ENCODE results near the gene IQCM. TPM values are rescaled to one million over a fixed set of nuclear protein-coding genes. Genes with fewer than 3 reads are reported as not detected.

The IQCM gene
- total RNA-seq, 1 donor from 2014 or later: not detected

DNA sequence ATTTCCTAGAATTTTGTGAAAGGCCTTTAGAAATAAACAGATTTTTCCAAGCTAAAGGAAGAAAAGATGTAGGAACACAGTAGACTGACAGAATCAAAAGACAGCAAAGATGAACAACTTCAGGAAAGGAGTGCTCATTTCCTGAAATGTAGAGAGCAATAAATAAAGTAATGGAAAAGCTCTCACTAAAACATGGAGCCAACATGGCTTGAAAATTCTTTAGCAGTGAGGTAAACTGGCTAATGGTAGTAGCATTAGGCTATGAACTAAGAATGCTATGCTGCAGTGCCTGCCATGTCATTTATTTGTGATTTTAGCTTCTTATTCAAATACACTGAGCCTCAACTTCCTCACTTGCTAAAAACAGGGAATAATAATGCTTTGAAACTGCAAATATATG, 108.7 kb downstream of the IQCM start:
- Mint-ChIP-seq H3K27me3 (no peaks in the 10 kb centered on the region), H3K27ac (no peak overlapping the region), H3K4me1 (no peaks in the 10 kb centered on the region), H3K4me3 (no peak overlapping the region), H3K36me3 (ENCODE audit: low read depth) (no peaks in the 10 kb centered on the region), H3K9me3 (peaks cover 2% of the 10 kb centered on the region)
- POLR2A ChIA-PET: no interaction called here
- intact Hi-C loops (cut with micrococcal nuclease): no loop called here
- no peak for ATAC-seq (ENCODE audit: low read depth)
- TF ChIP-seq, protein P1, sequence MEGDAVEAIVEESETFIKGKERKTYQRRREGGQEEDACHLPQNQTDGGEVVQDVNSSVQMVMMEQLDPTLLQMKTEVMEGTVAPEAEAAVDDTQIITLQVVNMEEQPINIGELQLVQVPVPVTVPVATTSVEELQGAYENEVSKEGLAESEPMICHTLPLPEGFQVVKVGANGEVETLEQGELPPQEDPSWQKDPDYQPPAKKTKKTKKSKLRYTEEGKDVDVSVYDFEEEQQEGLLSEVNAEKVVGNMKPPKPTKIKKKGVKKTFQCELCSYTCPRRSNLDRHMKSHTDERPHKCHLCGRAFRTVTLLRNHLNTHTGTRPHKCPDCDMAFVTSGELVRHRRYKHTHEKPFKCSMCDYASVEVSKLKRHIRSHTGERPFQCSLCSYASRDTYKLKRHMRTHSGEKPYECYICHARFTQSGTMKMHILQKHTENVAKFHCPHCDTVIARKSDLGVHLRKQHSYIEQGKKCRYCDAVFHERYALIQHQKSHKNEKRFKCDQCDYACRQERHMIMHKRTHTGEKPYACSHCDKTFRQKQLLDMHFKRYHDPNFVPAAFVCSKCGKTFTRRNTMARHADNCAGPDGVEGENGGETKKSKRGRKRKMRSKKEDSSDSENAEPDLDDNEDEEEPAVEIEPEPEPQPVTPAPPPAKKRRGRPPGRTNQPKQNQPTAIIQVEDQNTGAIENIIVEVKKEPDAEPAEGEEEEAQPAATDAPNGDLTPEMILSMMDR (IDR thresholded peaks at IDR 0.05): no peak
- CTCF ChIA-PET: no interaction called here
- no peak for DNase-seq

DNA sequence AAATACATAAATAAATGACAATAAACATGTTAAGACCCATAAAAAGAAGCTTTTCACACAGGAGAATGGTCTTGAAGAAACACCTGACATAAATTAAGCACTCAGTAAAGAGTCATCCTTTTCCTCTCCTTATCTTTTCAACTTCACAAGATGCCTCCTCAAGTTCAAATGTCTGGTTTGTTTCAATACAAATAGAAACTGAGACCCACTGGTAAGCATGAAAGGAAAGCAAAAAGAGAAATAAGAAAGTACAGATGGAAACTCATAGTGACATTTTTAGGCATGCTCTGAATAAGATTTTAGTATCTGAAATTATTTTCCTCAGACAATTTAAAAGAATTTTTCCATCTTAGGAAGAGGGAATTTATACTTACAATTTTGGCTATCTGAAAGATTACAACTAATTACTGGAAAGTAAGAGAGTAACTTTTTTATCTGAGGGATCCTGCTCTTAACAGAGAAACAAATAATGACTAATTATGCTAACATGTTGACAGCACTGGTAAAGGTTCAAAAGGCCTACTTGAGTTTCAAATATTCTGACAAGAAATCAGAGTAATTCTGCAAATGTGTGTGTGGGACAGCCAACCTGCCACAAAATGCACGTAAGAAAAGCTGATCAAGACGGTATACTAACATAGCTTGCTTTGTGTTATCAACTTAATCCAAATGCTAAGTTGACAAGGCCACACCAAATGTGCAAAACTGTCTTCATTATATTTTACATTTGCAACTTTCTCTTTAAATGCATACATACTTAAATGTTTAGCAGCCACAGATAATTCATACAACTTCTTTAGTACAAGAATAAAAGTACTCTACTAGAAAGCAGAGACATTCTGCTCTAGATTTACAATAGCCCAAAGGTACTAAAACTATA, 113.0 kb downstream of the IQCM start:
- no peaks in the 10 kb centered on the region for H3K27me3 Mint-ChIP-seq
- CTCF ChIA-PET: no interaction called here
- H3K4me3 Mint-ChIP-seq: no peak overlapping the region
- H3K9me3 Mint-ChIP-seq: peaks cover 2% of the 10 kb centered on the region
- intact Hi-C loops (cut with micrococcal nuclease): no loop called here
- POLR2A ChIA-PET: no interaction called here
- no peak overlapping the region for H3K27ac Mint-ChIP-seq
- ATAC-seq (ENCODE audit: low read depth) (no peak), DNase-seq (no peak)
- TF ChIP-seq, protein P1 (IDR thresholded peaks at IDR 0.05): no peak
- no peaks in the 10 kb centered on the region for H3K4me1 Mint-ChIP-seq
- no peaks in the 10 kb centered on the region for H3K36me3 Mint-ChIP-seq (ENCODE audit: low read depth)

DNA sequence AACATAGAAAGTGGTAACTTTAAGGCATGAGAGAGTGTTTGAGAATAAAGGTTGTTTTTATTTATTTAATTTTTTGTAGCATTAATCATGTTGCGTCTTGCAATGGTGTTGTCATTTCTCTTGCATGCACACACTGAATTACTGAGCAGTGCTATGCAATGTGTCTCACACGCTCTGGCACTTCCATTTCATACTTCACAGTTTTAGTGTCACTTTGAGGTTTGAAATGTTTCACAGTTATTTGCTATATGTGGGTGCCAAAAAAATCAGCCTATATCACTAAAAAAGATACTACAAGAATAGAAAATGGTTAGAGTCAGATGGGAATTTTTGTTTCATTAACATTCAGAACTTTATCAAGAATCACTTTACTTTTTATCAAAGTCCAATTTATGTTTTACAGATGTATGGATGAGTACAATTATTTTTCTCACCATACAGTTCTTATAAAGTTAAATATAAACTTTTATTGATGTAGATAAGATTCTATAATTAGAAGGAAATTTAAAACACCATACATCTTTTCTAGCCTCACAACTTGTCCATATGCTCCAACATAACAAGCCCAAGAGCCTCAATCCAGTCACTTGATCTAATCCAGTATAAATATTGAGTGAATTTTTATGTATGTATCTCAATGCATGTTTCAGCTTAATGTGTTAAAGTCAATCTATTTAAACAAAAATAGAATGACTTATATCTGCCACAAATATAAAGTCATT, 114.0 kb downstream of the IQCM start:
- Mint-ChIP-seq H3K27ac (no peak overlapping the region), H3K27me3 (no peaks in the 10 kb centered on the region), H3K4me1 (no peaks in the 10 kb centered on the region), H3K9me3 (peaks cover 2% of the 10 kb centered on the region), H3K36me3 (ENCODE audit: low read depth) (no peaks in the 10 kb centered on the region), H3K4me3 (no peak overlapping the region)
- ChIA-PET POLR2A (no interaction called here), CTCF (no interaction called here)
- DNase-seq (no peak), ATAC-seq (ENCODE audit: low read depth) (no peak)
- intact Hi-C loops (cut with micrococcal nuclease): no loop called here
- TF ChIP-seq, protein P1 (IDR thresholded peaks at IDR 0.05): no peak

DNA sequence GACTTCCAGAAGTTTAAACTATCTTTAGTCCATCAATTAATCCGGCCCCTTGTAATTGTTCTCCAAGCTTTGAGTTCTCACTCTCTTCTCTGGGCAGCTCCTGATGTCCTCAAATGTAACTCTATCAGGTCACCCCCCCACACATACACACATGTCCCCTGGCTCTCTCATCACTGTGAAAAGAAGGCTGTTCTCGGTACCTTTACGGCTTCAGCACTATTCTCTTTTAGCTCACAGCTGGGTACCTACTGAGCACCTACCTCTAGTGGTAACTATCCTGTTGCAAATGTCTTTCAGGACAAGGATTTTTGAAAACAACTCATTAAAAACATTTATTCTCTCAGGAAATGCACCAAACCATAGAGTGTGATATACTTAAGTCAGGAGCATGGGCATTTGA, 115.4 kb downstream of the IQCM start:
- no peak for DNase-seq
- H3K36me3 Mint-ChIP-seq (ENCODE audit: low read depth): no peaks in the 10 kb centered on the region
- no peak for ATAC-seq (ENCODE audit: low read depth)
- ChIA-PET POLR2A (no interaction called here), CTCF (no interaction called here)
- no peaks in the 10 kb centered on the region for H3K4me1 Mint-ChIP-seq
- H3K27me3 Mint-ChIP-seq: no peaks in the 10 kb centered on the region
- H3K4me3 Mint-ChIP-seq: no peak overlapping the region
- no peak overlapping the region for H3K27ac Mint-ChIP-seq
- peaks cover 2% of the 10 kb centered on the region for H3K9me3 Mint-ChIP-seq
- intact Hi-C loops (cut with micrococcal nuclease): no loop called here
- TF ChIP-seq, protein P1 (IDR thresholded peaks at IDR 0.05): no peak

DNA sequence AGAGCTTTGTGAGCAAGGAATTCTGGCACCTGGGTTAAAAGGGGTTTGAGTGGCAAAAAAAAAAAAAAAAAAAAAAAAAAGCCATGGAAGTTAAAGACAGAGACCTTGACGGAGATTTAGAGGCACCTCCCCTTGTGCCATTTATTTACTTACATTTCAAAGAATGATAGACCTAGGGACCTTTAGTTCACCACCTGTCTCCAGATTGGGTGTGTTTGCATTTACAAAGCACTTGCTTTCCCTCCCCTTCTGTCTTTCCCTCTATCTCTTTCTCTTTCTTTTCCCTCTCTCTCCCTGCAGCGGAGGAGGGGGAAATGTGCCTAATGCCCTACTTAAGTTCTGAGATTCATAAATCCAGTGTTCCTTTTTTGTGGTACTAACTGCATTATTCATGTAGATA, 116.0 kb downstream of the IQCM start:
- DNase-seq (no peak), ATAC-seq (ENCODE audit: low read depth) (no peak)
- H3K27ac Mint-ChIP-seq: no peak overlapping the region
- CTCF ChIA-PET: no interaction called here
- no peaks in the 10 kb centered on the region for H3K36me3 Mint-ChIP-seq (ENCODE audit: low read depth)
- peaks cover 2% of the 10 kb centered on the region for H3K9me3 Mint-ChIP-seq
- POLR2A ChIA-PET: no interaction called here
- H3K4me1 Mint-ChIP-seq: no peaks in the 10 kb centered on the region
- intact Hi-C loops (cut with micrococcal nuclease): no loop called here
- TF ChIP-seq, protein P1 (IDR thresholded peaks at IDR 0.05): no peak
- H3K4me3 Mint-ChIP-seq: no peak overlapping the region
- no peaks in the 10 kb centered on the region for H3K27me3 Mint-ChIP-seq
